HFFc6 (cell line): Measurements from ENCODE around the gene P2RY11. TPM values are rescaled to one million over a fixed set of nuclear protein-coding genes. Genes with fewer than 3 reads are reported as not detected.

Experiments used
- DNase-seq: peaks from one replicate; pipeline ENCODE4 v3.0.0-alpha.2; 2018
- H3K27ac Mint-ChIP-seq: 2 replicates; pipeline ENCODE4 v1.8.0; 2020; ENCODE audit warnings: mild to moderate bottlenecking, mixed read lengths
- H3K27me3 Mint-ChIP-seq: 2 replicates; pipeline ENCODE4 v1.8.0; 2021; ENCODE audit warnings: mild to moderate bottlenecking, moderate library complexity, mixed read lengths; ENCODE audit not compliant: insufficient read depth
- H3K36me3 Mint-ChIP-seq: 2 replicates; pipeline ENCODE4 v1.8.0; 2021; ENCODE audit warnings: low read depth, mixed read lengths
- H3K4me1 Mint-ChIP-seq: 2 replicates; pipeline ENCODE4 v1.8.0; 2020; ENCODE audit warnings: low read depth, mixed read lengths
- H3K4me3 Mint-ChIP-seq: 2 replicates; pipeline ENCODE4 v1.8.0; 2020; ENCODE audit warnings: mild to moderate bottlenecking, moderate library complexity, mixed read lengths
- H3K9me3 Mint-ChIP-seq: 2 replicates; pipeline ENCODE4 v1.8.0; 2020; ENCODE audit warnings: mild to moderate bottlenecking, mixed read lengths
- CTCF ChIP-seq: fragments of 200-600 bp; sonication (generic); IDR thresholded peaks from 2 replicates; pipeline ENCODE4 v1.5.0; 2021; ENCODE audit warnings: antibody characterized with exemption, mild to moderate bottlenecking
- long read RNA-seq: library from polyadenylated mRNA; unstranded; transcript quantifications from one replicate; pipeline ENCODE4 v2.0.0, GENCODE V29; 2019
- total RNA-seq, 6 experiments: library from RNA; stranded (reverse); fragmentation: NEBNext Ultra II Directional; extraction: Animal tissue kit (Norgen Biotek cat#: 25700); gene quantifications; 2 replicates in 1 of 6; 3 replicates in 5 of 6; pipeline ENCODE4 v1.2.3, GENCODE V29; 2021

P2RY11 gene
- 1 to 10 TPM; 4.5 to 9.9 (median 5.4) TPM for total RNA-seq
- long read RNA-seq: 0 reads

- Mint-ChIP-seq H3K36me3 (peaks cover 20% of the 10 kb centered on the region), H3K4me3 (peak within 1 kb of the TSS; percentile 4; the same call in 1 of the 2 replicates), H3K4me1 (peaks cover 21% of the 10 kb centered on the region), H3K27me3 (peaks cover 18% of the 10 kb centered on the region), H3K9me3 (no peaks in the 10 kb centered on the region), H3K27ac (peak within 1 kb of the TSS; percentile 75)
- TF ChIP-seq CTCF: no peak
- DNase-seq: no peak
These were observed at the start of gene P2RY11 for GRCh38 chr19:10111405-10111811. TSS of gene P2RY11 (plus strand) at chr19:10111693. CDS start at chr19:10111722, 29 bp downstream.

GRCh38 chr19:10061717-10062310 is 49.7 kb upstream of the P2RY11 start:
- H3K27ac Mint-ChIP-seq: no peak overlapping the region
- H3K36me3 Mint-ChIP-seq: no peaks in the 10 kb centered on the region
- TF ChIP-seq CTCF: no peak
- no peak overlapping the region for H3K4me3 Mint-ChIP-seq
- no peaks in the 10 kb centered on the region for H3K9me3 Mint-ChIP-seq
- H3K4me1 Mint-ChIP-seq: no peaks in the 10 kb centered on the region
- DNase-seq: no peak
- peaks cover 14% of the 10 kb centered on the region for H3K27me3 Mint-ChIP-seq

- no peak for DNase-seq
- Mint-ChIP-seq H3K36me3 (no peaks in the 10 kb centered on the region), H3K27ac (no peak overlapping the region), H3K9me3 (no peaks in the 10 kb centered on the region), H3K4me3 (no peak overlapping the region), H3K27me3 (peaks cover 16% of the 10 kb centered on the region), H3K4me1 (peaks cover 5% of the 10 kb centered on the region)
- TF ChIP-seq CTCF: no peak
These were observed 43.3 kb upstream of the P2RY11 start for GRCh38 chr19:10068205-10068604.

- H3K4me3 Mint-ChIP-seq: no peak overlapping the region
- TF ChIP-seq CTCF: no peak
- H3K27me3 Mint-ChIP-seq: peaks cover 17% of the 10 kb centered on the region
- no peaks in the 10 kb centered on the region for H3K36me3 Mint-ChIP-seq
- H3K9me3 Mint-ChIP-seq: peaks cover 2% of the 10 kb centered on the region; the same call in 1 of the 2 replicates
- H3K27ac Mint-ChIP-seq: no peak overlapping the region
- peaks cover 5% of the 10 kb centered on the region for H3K4me1 Mint-ChIP-seq
- no peak for DNase-seq
These were observed 42.4 kb upstream of the P2RY11 start for GRCh38 chr19:10069046-10069445.

- no peak for TF ChIP-seq CTCF
- peaks cover 5% of the 10 kb centered on the region for H3K4me1 Mint-ChIP-seq
- H3K9me3 Mint-ChIP-seq: peaks cover 4% of the 10 kb centered on the region; the same call in 1 of the 2 replicates
- H3K27ac Mint-ChIP-seq: no peak overlapping the region
- no peak for DNase-seq
- H3K27me3 Mint-ChIP-seq: peaks cover 13% of the 10 kb centered on the region
- no peaks in the 10 kb centered on the region for H3K36me3 Mint-ChIP-seq
- no peak overlapping the region for H3K4me3 Mint-ChIP-seq
These were observed 40.6 kb upstream of the P2RY11 start for GRCh38 chr19:10070730-10071446.
